Colon (tissue), 2 donors: ENCODE results near the gene CD44.

ENCODE experiments used
- FAIRE-seq: peaks from 2 replicates; lab custom pipeline; 2012; peaks lifted over from hg19 to GRCh38; lab: Jason Lieb, UNC
- donor health status: control.
- donor health status: control.

Gene CD44

DNA sequence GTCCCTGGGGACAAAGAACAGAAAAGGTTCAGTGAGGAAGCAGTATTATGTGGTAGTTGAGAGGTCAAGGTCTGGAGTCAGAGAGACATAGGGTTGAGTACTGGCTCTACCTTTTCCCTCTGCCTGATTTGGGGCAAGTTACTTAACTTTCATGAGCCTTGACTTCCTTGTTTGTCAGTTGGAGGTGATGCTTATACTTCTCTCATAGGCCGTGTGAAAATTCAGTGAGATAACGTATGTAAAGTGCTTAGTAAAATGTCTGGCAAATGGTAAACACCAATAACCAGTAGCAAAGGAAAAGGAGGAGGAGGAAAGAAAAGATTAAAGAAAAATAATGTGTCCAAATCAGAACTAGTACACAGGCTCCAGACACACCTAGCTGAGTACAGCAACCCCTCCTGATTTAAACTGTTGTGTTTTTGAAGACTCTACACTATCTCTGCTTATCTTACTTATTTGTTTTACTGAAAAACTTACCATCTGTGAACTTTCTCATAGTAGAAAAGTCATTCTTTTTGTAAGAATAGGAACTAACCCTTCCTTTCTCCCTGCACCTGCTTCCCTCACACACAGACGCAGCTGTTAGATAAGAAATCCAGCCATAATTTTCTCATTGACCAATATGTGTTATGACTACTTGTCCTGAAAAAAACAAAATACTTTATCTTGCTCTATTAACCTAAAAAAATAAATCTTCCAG, 126.9 kb downstream of the CD44 start:
- FAIRE-seq, result no peak

DNA sequence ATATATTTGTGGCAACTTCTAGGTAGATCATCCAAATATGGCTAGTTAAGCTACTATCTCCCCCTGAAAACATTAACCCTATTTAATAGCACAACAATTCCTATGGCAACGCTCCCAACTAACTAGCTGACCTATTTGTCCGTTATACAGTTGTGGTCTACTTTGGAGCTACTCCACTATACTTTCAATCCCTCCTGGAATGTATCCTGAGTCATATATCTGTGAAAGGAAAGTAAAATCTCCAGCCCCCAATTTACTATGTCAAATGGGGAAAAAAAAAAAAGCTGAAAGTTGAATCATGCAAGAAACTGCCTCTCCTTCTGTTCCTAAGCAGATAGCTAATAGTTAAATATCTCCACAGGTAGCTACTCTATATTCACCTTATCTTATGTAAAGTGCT, 128.5 kb downstream of the CD44 start:
- FAIRE-seq, result no peak

DNA sequence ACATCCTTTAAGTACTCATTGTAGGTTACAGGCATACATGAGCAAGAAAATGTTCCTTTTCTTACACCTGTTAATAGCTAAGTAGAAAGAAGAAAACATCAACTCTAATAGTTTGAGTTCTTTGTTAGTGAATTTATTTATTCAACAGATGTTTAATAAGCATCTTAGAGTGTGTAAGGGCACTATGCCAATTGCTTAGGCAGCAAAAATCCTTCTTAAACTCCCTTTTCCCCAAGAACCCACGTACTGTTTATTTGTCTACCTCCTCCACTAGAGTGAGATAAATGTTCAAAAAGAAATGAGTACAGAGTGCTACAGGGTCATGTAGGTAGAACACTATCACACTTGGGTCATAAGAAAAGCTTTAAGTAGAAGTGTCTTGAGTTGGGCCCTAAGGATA, 131.4 kb downstream of the CD44 start:
- FAIRE-seq, result no peak

DNA sequence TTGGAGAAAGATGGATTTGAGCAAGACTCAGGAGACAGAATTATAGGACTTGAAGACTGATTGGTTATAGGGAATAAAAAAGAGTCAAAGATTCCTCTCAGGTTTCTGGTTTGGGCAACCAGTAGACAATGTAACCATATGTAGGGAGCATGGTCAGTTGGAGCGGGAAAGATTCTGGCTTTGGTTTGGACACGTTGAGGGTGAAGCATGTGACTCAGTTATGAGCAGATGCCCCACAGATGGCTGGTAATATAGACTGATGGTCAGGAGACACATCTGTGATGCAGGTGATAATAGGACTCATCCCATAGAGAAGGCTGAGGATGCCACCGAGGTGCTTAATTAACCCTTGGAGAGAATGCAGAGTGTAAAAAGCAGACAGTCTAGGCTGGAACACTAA, 132.1 kb downstream of the CD44 start:
- no peak for FAIRE-seq

DNA sequence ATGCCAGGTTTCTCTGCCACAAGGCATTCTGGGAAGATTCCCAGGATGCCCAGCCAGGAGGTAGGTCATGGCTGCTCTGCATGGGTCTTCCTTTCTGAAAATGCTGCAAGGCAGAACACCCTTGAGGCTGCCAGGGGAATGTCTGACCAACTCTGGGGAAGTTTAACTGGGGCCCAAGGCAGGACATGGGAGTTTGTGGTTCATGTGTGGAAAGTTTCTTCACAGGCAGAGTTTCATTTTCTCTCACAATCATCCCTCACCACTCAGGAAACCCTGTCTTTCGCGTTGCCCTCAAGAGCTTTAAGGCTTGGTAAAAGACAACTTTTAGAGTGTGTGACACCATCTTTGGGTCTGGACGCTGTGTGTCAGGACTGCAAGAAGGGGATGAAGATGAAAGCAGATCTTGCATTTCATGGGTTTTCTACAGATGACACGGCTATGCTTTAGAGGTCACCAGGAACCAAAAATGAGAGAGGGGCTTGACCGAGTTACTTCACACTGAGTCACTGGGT, 133.5 kb downstream of the CD44 start:
- FAIRE-seq, result no peak

DNA sequence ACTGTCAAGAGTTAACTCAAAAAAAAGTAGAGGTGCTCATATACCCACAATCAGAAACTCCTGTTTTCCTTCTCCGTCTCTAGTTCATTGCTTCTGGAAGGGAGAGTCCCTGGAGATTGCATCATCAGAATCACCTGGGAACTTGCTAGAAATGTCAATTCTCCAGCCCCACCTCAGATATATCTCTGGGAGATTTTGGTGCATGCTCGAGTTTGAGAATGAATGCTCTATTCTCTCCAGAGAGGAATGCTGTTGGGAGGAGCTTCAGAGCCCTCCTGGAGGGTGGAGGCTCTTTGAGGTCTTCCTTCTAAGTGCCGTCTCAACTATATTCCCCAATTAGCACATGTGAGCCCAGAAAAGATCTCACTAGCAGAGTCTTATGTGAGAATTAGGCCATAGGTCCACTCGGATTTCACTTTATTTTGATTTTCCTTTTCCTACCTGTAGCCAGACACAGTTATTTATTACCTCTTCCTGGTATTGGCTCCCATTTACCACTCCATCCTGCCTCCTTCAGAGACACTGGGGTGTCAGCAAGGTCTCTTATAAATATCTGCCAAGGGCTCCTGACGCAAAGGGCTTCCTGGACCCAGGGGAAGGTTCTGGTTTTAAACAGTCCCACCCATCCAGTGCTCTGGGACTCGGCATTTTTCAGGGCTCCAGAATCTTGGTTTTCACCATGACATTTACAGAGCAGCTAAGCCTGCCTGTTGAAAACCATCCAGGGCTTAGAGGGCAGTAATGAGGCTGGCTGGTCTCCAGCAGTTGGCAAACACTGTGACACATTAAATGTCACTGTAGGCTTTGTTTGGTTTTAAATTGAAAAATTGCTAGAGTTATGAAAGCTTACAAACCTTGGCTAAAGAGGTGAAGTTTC, 136.2 kb downstream of the CD44 start:
- no peak for FAIRE-seq

DNA sequence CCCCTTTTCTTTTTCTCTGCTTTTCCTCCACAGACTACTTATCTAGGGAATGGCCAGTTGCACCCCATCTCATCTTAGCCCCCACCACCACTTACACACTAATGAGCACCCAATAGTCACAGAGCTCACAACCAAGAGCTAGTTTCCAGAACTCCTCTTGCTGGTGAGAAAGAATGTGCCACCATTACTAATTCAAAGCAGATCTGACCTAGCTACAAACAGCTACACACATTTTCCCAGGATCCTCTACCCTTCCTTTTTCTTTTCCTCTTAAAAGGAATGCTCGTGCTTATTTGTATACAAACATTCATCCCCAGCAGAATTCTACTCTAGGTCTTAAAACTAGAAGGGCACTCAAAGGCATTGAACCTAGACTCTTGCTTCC, 136.8 kb downstream of the CD44 start:
- FAIRE-seq, result no peak

DNA sequence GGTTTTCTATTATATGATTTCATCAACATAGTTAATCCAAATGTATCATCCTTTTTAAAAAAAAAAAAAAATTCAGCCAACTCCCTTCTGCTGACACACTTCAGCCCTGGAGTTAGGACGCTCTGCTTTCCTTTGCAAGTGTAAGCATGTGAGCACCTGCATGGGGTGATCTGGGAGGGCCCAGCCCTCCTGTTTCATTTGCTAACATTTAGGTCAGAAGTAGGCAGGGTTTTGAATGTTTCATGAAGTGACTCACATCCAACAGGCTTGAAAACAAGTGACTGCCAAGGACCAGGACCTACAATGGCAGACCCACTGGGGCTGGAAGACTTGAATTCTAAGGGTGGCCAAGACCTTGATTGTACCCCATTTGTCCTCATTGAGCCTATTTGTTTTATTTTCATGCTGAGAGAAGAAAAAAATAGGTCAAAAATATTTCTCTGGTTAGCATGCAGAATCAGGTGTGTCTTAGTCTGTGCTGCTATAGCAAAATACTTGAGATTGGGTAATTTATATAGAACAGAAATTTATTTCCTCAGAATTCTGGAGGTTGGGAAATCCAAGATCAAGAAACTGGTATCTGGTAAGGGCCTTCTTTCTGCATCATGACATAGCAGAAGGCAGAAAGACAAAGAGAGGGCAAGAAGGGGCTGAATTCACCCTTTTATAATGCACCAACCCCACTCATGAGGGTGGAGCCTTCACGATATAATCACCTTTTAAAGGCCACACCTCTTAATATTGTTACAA, 137.6 kb downstream of the CD44 start:
- no peak for FAIRE-seq

DNA sequence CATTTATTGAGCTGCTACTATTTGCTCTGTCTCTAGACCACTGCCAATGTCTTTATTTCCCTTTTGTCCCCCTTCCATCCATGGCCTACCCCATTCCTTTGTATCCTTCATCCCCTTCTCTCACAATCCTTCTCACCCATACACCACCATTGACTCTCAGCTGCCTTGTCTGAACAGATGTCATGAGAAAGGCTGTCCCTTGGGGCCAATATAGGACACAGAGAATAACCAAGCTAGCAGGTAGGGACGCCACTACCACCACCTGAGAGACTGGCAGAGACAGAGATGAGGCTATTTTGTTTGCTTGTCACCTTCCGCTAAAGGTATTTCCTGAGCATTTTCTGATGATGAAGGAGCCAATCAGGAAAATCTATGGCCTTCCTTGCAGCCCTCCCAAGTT, 138.9 kb downstream of the CD44 start:
- no peak for FAIRE-seq

DNA sequence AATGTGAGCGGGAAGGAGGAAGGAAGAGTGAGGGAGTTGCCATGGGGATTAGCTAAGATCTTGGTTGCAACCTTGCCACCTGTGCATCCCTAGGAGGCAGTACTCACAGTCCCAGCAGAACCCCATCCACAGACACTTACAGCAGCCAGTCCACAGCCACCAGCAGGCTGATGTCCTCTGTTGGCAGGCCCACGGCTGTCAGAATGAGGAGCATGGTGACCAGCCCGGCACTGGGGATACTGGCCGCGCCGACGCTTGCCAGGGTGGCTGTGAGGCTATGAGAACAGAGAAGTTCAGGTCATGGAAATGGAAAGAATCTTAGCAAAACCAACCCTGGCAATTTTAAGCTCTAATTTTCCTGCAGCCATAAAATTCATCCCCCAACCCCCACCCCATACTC, 141.8 kb downstream of the CD44 start:
- no peak for FAIRE-seq

DNA sequence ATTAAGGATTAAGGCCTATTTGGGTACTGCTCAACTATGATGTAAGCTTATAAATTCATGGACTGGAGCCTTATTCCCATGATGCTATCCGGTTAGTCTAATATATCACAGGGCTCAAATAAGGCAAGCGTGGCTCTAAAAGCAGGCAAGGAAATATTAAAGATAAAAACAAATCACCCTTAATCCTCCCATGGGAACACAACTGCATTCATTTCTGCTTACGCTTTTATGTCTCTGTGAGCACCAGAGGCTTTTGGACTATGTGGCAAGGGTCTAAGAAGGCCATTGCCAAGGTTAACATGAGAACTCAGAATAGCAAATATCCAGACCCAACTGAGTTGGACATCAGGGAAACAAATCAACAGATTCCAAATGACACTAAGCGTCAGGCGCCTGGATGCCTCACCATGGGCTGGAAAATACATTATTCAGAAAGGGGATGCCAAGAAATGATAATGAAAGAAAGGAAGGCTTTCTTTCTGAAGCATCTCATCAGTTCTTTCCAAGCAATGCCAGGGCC, 142.3 kb downstream of the CD44 start:
- FAIRE-seq, result no peak
